ENCODE data around the gene TSPAN11. TPM values are rescaled to one million over a fixed set of nuclear protein-coding genes. Genes with fewer than 3 reads are reported as not detected.

The TSPAN11 gene
- total RNA-seq, 1 experiment from 2014 or later: not detected

GRCh38 chr12:31004666-31005065 lies 78.1 kb downstream of the TSPAN11 start:
- intact Hi-C loops (cut with micrococcal nuclease; ENCODE audit: unreplicated experiment): no loop called here
- no TSS peak for BruUV-seq (replicated peaks)
- H3K9me3 ChIP-seq: no peaks in the 10 kb centered on the region
- Mint-ChIP-seq H3K9me3 (ENCODE audit: unreplicated experiment) (no peaks in the 10 kb centered on the region), H3K4me1 (ENCODE audit: low read depth, unreplicated experiment) (no peaks in the 10 kb centered on the region), H3K27ac (ENCODE audit: unreplicated experiment) (no peak overlapping the region), H3K36me3 (ENCODE audit: insufficient read depth, unreplicated experiment) (no peaks in the 10 kb centered on the region), H3K27me3 (ENCODE audit: insufficient read depth, unreplicated experiment) (peaks cover 10% of the 10 kb centered on the region), H3K4me3 (ENCODE audit: unreplicated experiment) (no peak overlapping the region)
- TF ChIP-seq CTCF (IDR thresholded peaks at IDR 0.05; ENCODE audit: insufficient read depth in 1 of 2, low read depth in 1 of 2, low read length in 1 of 2, severe bottlenecking in 1 of 2, unreplicated experiment in 1 of 2): no peak
- DNase-seq: no peak
- H3K27me3 ChIP-seq (replicated peaks; ENCODE audit: control insufficient read depth, insufficient read depth, low read length): no peaks in the 10 kb centered on the region
- peaks cover 5% of the 10 kb centered on the region; the same call in 1 of the 2 replicates for H3K4me1 ChIP-seq
- H3K4me3 ChIP-seq (ENCODE audit: low read depth, low read length): no peak overlapping the region
- H3K36me3 ChIP-seq (ENCODE audit: control insufficient read depth, insufficient read depth, low read length): no peaks in the 10 kb centered on the region
- POLR2A ChIA-PET: no interaction called here
- CTCF ChIA-PET: interaction anchor here (1.3 kb wide), 1 partner anchor 18 kb away, joined by 3 read pairs; no protein-coding TSS in a partner anchor

DNA sequence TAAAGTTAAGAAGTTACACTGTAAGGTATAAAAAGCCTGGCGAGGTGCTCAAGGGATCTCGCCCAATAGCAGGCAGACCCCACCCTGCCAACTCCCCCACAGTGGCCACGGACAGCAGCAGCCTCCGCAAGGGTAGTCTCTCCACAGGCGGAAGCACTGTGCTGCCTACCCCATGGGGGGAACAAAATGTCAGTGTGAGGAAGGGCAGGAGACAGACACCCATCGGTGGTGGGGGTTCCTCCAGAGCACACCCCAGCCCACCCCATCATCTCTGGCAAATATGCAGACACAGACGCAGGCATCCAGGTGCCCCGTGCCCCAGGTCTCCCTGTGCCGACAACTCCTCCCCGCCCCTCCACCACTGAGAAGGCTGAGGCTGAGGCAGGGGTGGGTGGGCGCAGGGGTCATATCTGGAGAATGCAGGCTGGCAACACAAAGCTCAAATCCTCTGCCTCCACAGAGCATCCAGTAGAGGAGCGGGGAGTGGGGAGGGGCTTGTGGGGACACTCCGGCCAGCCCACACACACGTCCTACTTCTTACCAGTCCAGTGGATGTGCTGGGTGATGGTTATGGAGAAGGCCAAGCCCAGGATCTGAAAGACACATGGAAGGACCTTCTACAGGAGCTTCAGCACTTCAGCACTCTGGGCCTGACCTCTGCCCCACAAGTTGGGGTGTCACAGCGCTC lies 78.9 kb downstream of the TSPAN11 start:
- intact Hi-C loops (cut with micrococcal nuclease; ENCODE audit: unreplicated experiment): no loop called here
- BruUV-seq (replicated peaks): no TSS peak
- no peaks in the 10 kb centered on the region for H3K36me3 ChIP-seq (ENCODE audit: control insufficient read depth, insufficient read depth, low read length)
- H3K4me3 ChIP-seq (ENCODE audit: low read depth, low read length): no peak overlapping the region
- no peaks in the 10 kb centered on the region for H3K27me3 ChIP-seq (replicated peaks; ENCODE audit: control insufficient read depth, insufficient read depth, low read length)
- no peak for DNase-seq
- H3K4me1 Mint-ChIP-seq (ENCODE audit: low read depth, unreplicated experiment): no peaks in the 10 kb centered on the region
- TF ChIP-seq CTCF (IDR thresholded peaks at IDR 0.05; ENCODE audit: insufficient read depth in 1 of 2, low read depth in 1 of 2, low read length in 1 of 2, severe bottlenecking in 1 of 2, unreplicated experiment in 1 of 2): no peak
- peaks cover 7% of the 10 kb centered on the region for H3K27me3 Mint-ChIP-seq (ENCODE audit: insufficient read depth, unreplicated experiment)
- no peak overlapping the region for H3K4me3 Mint-ChIP-seq (ENCODE audit: unreplicated experiment)
- H3K9me3 Mint-ChIP-seq (ENCODE audit: unreplicated experiment): no peaks in the 10 kb centered on the region
- POLR2A ChIA-PET: no interaction called here
- no peaks in the 10 kb centered on the region for H3K9me3 ChIP-seq
- peaks cover 5% of the 10 kb centered on the region; the same call in 1 of the 2 replicates for H3K4me1 ChIP-seq
- CTCF ChIA-PET: no interaction called here
- H3K36me3 Mint-ChIP-seq (ENCODE audit: insufficient read depth, unreplicated experiment): no peaks in the 10 kb centered on the region
- no peak overlapping the region for H3K27ac Mint-ChIP-seq (ENCODE audit: unreplicated experiment)

GRCh38 chr12:31005944-31006361 lies 79.4 kb downstream of the TSPAN11 start:
- intact Hi-C loops (cut with micrococcal nuclease; ENCODE audit: unreplicated experiment): no loop called here
- Histone ChIP-seq H3K4me3 (ENCODE audit: low read depth, low read length) (no peak overlapping the region), H3K36me3 (ENCODE audit: control insufficient read depth, insufficient read depth, low read length) (no peaks in the 10 kb centered on the region), H3K4me1 (peaks cover 5% of the 10 kb centered on the region; the same call in 1 of the 2 replicates), H3K9me3 (no peaks in the 10 kb centered on the region), H3K27me3 (replicated peaks; ENCODE audit: control insufficient read depth, insufficient read depth, low read length) (no peaks in the 10 kb centered on the region)
- Mint-ChIP-seq H3K36me3 (ENCODE audit: insufficient read depth, unreplicated experiment) (no peaks in the 10 kb centered on the region), H3K27me3 (ENCODE audit: insufficient read depth, unreplicated experiment) (peaks cover 4% of the 10 kb centered on the region), H3K4me1 (ENCODE audit: low read depth, unreplicated experiment) (no peaks in the 10 kb centered on the region), H3K27ac (ENCODE audit: unreplicated experiment) (no peak overlapping the region), H3K9me3 (ENCODE audit: unreplicated experiment) (no peaks in the 10 kb centered on the region), H3K4me3 (ENCODE audit: unreplicated experiment) (no peak overlapping the region)
- peak in 1 of 2 experiments; percentile 66 for DNase-seq
- no TSS peak for BruUV-seq (replicated peaks)
- POLR2A ChIA-PET: no interaction called here
- CTCF ChIA-PET: no interaction called here
- no peak for TF ChIP-seq CTCF (IDR thresholded peaks at IDR 0.05; ENCODE audit: insufficient read depth in 1 of 2, low read depth in 1 of 2, low read length in 1 of 2, severe bottlenecking in 1 of 2, unreplicated experiment in 1 of 2)
